GM18507 (cell line): ENCODE measurements around the gene B3GNT9.

Experiments
- DNase-seq: peaks from one replicate; pipeline ENCODE4 v3.0.0; 2011; ENCODE audit warnings: low read depth; ENCODE audit not compliant: insufficient read length; ENCODE audit errors: extremely low spot score
- FAIRE-seq: peaks from 2 replicates; lab custom pipeline; 2011; peaks lifted over from hg19 to GRCh38; lab: Jason Lieb, UNC

Gene B3GNT9, protein sequence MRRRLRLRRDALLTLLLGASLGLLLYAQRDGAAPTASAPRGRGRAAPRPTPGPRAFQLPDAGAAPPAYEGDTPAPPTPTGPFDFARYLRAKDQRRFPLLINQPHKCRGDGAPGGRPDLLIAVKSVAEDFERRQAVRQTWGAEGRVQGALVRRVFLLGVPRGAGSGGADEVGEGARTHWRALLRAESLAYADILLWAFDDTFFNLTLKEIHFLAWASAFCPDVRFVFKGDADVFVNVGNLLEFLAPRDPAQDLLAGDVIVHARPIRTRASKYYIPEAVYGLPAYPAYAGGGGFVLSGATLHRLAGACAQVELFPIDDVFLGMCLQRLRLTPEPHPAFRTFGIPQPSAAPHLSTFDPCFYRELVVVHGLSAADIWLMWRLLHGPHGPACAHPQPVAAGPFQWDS

DNA sequence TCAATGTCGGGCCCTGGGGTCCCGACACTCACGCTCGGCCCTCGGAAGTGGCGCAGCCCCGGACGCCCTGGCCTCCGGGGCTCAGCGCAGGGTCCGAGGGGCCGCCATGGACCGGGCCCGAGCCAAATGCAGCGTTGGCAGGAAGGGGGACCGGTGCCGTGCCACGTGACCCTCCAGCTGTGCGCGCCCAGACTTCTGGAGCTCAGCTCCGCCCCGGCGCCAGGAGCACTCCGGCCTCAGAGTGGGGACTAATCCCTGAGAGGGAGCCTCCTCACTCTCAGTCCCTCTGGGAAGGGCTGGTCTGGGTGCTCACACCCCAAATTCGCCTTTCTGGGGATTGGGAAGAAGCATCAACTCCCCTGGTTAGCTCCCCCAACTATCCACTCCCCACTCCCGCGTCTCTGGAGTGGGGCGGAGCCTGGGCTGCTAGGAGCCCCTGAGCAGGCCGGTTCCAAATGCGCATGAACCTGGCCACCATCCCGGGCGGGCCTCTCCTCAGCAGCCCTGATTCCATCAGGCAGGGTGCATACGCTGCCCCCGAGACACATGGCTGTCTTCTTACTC, at the start of gene B3GNT9:
B3GNT9 (minus strand) TSS at position 166 of the 564 bp plus-strand sequence. CDS start 513 bp downstream, outside the sequence.
- DNase-seq (no peak), FAIRE-seq (no peak)

DNA sequence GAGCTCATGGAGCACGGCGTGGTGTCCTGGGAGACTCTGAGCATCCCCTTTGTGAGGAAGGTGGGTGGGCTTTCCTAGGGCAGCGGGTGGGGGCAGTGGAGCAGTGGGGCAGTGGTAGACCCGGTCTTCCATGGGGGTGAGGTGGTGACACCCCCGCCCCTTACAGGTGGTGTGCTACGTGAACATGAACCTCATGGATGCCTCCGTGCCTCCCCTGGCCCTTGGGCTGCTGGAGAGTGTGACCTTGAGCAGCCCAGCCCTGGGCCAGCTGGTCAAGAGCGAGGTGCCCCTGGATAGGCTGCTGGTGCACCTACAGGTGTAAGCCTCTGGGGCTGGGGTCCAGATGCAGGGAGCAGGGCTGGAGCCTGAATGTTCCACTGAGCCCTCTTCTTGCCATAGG, 49.7 kb upstream of the B3GNT9 start:
- no peak for FAIRE-seq
- DNase-seq, result no peak

DNA sequence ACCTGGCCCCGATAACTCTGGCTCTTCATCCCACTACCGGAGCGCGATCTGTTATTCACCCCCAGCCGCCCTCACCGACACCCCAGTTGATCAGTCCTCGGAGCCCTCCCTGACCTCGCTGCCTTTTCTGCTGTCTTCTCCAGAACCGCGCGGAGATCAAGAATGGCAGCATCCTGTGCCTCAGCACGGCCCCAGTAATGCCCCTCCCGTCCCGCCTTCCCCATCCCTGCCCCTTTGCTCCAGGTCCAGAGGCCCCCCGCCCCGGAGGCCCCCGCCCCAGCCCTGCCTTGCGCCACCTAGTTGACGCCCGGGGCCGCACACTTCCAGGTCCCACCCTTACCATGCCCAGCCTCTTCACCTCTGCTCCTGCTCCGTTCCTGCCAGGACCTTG, 49.0 kb upstream of the B3GNT9 start:
- FAIRE-seq, result no peak

DNA sequence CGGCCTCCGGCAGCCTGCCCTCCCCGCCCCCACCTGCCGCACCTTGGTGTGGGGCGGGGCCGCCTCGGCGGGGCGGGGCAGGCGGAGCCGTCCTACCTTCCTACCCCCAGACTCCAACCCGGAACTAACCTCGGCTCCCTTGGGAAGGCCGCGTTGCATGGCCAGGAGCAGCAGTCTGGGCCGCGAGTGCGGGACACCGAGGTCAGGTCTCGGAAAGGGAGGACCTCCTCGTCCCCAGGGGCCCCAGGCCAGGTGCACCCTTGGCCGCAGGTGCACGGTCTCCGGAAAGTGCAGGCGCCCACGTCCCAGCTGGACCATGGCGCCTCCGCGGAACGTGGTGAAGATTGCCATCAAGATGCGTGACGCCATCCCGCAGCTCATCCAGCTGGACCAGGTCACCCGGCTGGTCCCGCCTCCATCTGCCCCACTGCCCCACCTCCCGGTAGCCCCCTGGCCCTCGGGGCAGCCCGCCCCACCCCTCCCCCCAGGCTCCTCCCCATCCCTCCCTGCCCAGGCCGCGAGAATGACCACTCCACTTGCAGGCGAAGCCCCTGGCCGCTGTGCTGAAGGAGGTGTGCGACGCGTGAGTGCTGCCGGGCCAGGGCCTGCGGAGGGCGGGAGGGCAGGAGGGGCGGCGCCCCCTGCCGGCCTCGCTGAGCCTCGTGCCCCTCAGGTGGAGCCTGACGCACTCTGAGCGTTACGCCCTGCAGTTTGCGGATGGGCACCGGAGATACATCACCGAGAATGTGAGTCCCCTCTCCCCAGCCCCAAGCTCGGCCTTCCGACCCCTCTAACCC, 48.4 kb upstream of the B3GNT9 start, which contains the start of gene ELMO3:
ELMO3 (plus strand) TSS at position 121 of the 797 bp plus-strand sequence; CDS start at position 317, 196 bp downstream.
- FAIRE-seq, result no peak
- no peak for DNase-seq

More for the DNA sequence above, 49.0 kb upstream of the B3GNT9 start:
- no peak for DNase-seq

DNA sequence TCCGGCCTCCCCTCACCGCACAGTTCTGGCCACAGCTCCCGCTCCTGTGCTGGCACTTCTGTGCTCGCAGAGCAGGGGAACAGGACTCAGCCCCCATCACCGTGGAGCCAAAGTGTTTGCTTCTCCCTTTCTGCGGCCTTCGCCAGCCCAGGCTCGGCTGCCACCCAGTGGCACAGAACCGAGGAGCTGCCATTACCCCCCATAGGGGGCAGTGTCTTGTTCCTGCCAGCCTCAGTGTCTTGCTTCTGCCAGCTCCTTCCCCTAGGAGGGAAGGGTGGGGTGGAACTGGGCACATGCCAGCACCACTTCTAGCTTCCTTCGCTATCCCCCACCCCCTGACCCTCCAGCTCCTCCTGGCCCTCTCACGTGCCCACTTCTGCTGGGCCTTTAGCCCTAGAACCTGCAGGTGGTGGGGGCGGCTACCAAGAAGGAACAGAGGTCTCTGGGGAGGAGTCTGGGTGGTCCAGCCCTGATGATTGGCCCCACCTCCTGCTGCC, 47.5 kb upstream of the B3GNT9 start:
- DNase-seq, result no peak
- peak; percentile 9 for FAIRE-seq

DNA sequence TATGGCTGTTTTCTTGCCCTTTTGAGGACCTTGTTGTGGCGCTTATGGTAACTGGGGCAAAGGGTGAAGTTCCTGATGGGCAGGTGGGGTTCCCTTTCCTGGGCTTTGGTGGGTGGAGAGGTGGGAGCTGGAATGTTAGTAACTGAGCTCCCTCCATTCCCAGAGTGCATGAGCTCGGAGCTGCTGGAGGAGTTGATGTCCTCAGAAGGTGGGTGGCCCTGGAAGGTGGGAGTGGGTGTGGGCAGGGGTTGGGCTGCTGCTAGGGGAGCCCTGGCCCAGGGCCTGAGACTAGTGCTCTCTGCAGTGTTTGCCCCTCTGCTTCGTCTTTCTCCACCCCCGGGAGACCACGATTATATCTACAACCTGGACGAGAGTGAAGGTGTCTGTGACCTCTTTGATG, 46.9 kb upstream of the B3GNT9 start:
- FAIRE-seq (no peak), DNase-seq (no peak)

DNA sequence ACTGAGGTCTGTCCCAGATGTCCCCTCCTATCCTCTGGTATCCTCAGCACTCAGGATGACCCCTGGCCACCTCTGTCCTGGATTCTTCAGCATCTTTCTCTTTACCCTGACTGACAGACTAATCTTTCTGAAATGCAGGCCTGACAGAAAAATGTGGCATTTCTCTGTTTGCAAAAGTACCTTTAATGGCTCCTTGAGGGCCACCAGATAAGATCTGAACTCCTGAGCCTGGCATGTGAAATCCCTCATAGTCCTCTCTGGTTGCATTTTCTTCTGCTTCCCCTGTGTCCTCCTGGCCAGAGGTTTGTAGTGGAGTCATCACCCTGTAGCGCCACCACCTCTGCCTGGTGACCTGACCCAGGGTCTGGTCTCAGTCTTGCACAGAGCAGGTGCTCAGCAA, 46.1 kb upstream of the B3GNT9 start:
- DNase-seq (no peak), FAIRE-seq (no peak)

DNA sequence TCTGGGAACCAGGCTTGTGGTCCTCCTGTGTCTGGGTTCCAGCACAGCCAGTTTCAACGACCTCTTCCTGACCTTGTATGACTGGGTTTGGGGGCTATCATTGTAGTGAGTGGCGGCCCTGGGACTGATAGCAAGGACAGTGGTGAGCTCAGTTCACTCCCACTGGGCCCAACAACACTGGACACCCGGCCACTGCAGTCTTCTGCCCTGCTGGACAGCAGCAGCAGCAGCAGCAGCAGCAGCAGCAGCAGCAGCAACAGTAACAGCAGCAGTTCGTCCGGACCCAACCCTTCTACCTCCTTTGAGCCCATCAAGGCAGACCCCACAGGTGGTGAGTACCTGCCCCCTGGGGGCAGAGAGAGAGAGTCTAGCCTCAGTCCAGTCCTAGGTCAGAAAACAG, 44.9 kb upstream of the B3GNT9 start:
- DNase-seq (no peak), FAIRE-seq (no peak)

DNA sequence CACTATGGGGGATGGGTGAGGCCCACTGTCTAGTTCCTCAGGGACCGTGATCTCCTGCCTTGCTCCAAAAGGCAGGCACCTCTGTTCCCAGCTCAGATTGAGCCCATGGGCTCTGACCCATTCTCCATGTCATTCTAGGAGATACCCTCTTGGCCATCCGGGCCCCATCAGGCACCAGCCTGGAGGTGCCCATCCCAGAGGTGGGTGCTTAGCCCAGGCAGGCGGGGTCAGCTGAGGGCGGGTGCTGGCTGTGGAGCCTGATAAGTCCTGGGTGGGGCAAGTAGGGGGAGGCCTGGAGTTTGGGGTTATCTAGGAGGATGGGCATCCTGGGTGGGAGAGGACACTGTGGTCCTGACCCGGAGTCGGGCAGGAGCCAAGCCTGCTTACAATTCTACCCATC, 43.5 kb upstream of the B3GNT9 start:
- no peak for FAIRE-seq
- DNase-seq, result no peak

DNA sequence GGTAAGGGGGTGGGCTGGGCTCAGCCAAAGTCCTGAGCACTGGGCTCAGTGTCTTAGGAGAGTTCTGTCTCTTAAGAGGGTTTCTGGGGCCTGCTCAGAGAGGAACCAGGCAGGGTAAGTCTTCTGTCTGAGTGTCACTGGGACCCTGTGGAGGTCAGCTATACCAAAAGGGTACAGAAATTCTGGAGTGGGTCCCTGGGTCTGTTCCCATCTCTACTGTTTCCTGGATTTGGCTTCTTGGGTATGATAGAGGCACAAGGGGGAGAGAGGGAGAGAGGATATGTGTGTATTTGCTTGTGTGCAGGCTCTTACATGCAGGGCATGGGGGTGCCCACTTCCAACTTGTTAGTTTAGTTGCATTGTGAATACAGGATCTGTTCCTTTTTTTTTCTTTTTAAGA, 42.7 kb upstream of the B3GNT9 start:
- DNase-seq, result no peak
- no peak for FAIRE-seq

DNA sequence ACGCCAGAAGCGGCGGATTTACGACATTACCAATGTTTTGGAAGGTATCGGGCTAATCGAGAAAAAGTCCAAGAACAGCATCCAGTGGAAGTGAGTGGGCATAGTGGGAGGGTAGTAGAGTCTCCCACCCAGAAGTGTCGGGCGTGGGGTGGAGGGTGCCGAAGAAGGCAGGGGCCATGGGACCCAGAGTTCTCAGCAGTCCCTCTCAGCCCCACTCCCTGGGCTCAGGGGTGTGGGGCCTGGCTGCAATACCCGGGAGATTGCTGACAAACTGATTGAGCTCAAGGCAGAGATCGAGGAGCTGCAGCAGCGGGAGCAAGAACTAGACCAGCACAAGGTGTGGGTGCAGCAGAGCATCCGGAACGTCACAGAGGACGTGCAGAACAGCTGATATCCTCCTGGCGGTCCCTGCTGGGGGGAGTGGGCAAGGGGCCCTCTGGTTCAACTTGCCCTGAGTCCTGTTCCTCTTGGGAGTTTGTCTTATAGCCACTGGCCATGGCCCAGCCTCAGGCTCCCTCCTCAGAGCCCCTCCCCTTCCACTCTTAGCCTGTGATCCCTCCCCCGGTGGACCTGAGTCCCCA, 42.1 kb upstream of the B3GNT9 start:
- no peak for FAIRE-seq

DNA sequence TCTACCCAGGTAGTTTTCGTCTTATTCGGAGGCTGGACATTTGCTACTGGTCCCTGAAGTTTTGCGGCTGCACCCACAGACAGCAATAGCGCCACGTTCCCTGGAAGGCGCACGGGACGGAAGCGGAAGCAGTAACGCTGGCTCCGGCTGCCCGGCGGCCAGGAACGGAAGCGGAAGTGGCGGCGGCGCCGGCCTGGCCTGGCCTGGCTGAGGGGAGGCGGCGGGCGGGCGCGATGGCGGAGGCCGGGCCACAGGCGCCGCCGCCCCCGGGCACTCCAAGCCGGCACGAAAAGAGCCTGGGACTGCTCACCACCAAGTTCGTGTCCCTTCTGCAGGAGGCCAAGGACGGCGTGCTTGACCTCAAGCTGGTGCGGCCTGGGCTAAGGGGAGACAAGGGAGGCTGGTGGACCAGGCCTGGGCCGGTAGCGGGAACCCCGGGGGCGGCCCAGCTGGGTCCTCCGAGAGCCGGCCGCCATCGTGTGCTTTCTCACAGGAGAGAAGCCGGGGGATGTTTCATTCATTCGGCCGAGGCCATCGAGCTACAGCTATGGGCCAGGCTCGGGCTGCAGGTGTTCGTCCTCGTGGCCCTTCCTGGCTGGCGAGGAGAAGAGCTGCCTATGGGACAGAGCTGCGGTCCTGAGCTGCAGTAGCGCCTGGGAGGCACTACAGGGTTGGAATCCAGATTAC, 41.3 kb upstream of the B3GNT9 start, which contains the start of gene E2F4:
E2F4 (plus strand) TSS at position 161 of the 687 bp plus-strand sequence; CDS start at position 234, 73 bp downstream.
- DNase-seq (peak; percentile 93), FAIRE-seq (peak; percentile 97)

More for the DNA sequence above, 42.1 kb upstream of the B3GNT9 start:
- no peak for DNase-seq

DNA sequence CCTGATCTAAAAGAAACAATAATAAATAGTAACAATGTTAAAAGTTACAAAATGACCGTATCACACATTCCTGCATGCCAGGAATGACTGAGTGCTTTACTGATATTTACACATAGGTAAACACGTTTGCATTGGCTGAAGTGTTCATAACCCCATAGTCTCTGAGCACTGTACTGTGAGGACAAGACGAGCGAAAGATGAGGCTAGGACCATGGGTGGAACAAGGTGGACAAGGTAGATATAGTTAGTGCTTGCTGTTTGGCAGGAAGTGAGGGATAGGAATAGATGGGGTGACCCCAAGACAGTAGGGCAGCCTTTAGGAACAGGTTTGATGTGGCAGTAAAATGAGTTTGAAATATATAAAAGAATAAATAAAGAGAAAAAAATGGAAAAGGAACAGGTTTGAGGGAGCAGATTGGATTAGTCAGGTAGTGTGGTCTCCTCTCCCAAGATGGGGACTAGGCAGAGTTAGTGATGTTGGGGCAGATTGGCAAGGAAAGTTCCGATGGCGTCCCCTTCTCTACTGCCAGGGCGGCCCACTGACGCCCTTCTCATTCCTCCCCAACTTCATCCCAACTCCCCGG, 40.7 kb upstream of the B3GNT9 start:
- no peak for DNase-seq
- no peak for FAIRE-seq

DNA sequence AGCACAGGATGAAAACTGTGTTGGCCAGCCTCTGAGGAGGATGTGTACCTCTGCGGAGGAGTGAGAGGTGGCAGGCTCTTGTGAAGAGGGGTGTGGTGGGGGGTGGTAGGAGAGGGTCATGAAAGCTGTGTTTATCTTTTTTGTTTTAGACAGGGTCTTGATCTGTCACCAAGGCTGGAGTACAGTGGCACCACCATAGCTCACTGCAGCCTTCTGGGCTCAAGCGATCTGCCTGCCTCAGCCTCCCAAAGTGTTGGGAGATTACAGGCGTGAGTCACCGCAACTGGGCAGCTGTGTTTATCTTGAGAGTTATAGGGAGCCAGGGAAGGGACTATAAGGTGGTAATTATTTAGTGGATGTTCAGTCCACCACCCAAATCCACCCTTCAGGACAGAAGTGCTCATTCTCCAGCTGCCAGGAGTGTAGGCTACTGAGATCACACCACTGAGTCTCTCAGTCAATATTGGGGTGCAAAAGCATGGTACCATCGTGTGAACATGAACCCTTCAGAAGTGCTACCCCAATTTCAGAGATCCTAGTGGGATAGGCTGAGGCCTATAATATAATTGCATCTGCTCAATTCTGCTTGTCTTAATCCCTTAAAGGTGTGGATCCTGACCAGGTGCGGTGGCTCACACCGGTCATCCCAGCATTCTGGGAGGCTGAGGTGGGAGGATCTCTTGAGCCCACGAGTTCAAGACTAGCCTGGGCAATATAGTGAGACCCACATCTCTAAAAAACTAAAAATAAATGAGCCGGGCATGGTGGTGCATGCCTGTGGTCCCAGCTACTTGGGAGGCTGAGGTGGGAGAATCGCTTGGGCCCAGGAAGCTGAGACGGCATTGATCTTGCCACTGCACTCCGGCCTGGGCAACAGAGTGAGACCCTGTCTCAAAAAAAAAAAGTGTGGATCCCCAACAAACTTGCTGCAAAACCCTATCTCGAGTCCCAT, 39.9 kb upstream of the B3GNT9 start:
- no peak for FAIRE-seq

DNA sequence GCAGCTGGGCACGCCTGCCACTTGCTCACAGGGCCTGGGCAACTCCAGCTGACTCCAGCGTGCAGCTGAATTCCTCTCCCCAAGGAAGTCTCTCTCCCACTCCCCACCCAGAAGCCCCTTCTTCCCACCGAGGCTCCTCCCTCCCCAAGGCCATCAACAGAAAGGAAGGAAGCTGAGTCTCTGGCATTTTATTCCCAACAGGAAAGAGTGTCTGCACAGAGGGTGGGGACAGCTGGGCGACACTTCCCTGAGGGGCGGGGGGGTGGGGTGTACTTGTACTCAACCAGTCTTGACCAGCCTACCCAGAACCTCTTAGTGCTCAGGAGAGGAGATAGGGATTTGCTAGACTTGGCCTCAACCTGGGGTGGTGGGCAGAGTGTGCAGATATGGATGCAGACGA, 39.2 kb upstream of the B3GNT9 start, which contains the start of gene EXOC3L1:
EXOC3L1 (minus strand) TSS at position 96 of the 400 bp plus-strand sequence. CDS start 460 bp downstream, outside the sequence.
- FAIRE-seq, result no peak

More for the DNA sequence above, 39.9 kb upstream of the B3GNT9 start:
- no peak for DNase-seq

DNA sequence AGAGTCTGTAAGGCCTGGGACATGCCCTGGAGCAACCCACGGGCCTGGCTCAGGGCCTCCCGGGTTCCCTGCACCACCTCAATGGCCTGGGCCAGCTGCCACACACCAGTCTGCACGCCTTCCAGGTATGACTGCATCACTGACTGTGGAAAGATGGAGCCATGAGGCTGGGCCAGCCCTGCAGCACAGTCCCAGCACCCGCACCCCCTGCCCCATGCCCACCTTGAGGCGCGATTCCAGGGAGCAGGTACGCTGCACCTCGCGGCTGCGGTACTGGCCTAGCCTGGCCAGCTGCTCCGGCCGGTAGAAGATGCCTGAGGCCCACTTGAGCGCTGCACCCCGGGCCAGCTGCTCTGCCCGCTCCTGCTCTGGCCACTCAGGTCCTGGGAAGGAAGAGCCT, 38.0 kb upstream of the B3GNT9 start:
- DNase-seq (no peak), FAIRE-seq (no peak)

More for the DNA sequence above, 39.2 kb upstream of the B3GNT9 start, which contains the start of gene EXOC3L1:
- no peak for DNase-seq

DNA sequence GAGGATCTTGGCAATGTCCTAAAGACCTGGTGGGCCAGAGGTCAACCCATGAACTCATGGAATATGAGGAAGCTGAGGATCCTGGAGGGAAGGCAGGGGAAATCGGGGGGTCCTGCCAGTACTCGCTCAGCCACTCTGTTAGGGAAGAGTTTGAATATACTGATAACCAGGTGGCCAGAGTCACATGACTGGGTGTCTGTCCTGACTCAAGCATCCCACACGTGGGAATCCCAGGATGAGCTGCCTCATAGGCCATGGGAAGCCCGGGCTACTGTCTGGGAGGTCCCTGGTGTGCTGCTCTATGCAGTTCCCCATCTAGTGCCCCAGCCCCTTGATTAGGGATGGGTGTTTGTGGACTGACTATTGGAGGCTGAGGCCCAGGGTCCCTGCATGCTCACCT, 37.5 kb upstream of the B3GNT9 start:
- no peak for FAIRE-seq

More for the DNA sequence above, 37.5 kb upstream of the B3GNT9 start:
- DNase-seq, result no peak
